Stimulated activated CD4-positive, alpha-beta T cell treated with anti-CD3 and anti-CD28 coated beads, TNF-alpha, amount 100 ng/mL, for 4 hours (primary cell): ENCODE results near the gene SRP68.

Experiments used
- DNase-seq, 3 experiments: peaks; one replicate each; pipeline ENCODE4 v3.0.0-alpha.2; 2020; ENCODE audit warnings: low read depth in 3 of 3

The SRP68 gene

GRCh38 chr17:75998327-75998795, 74.0 kb downstream of the SRP68 start:
- no peak for DNase-seq

- no peak for DNase-seq
Measured at GRCh38 chr17:75996665-75997590, 75.4 kb downstream of the SRP68 start.

GRCh38 chr17:75995385-75995925, 76.9 kb downstream of the SRP68 start:
- no peak for DNase-seq

- no peak for DNase-seq
Measured at GRCh38 chr17:75994802-75995370, 77.4 kb downstream of the SRP68 start.

- no peak for DNase-seq
Measured at GRCh38 chr17:75991396-75991795, 80.9 kb downstream of the SRP68 start.
